NCI-H524 treated with DMSO at 0.1 percent for 48 hours (cell line): ENCODE measurements around the gene GALNT16.

Source experiments
- DNase-seq: peaks from one replicate; lab custom pipeline; 2025; lab: John Stamatoyannopoulos, UW

Gene GALNT16

GRCh38 chr14:69337984-69338383 lies 78.0 kb downstream of the GALNT16 start:
- DNase-seq = no peak

GRCh38 chr14:69339426-69339825 lies 79.5 kb downstream of the GALNT16 start:
- DNase-seq = no peak

GRCh38 chr14:69342928-69343525 lies 83.1 kb downstream of the GALNT16 start:
- no peak for DNase-seq

GRCh38 chr14:69344171-69344570 lies 84.2 kb downstream of the GALNT16 start:
- no peak for DNase-seq

GRCh38 chr14:69345402-69345801 lies 85.4 kb downstream of the GALNT16 start:
- DNase-seq = no peak

GRCh38 chr14:69346710-69347109 lies 86.8 kb downstream of the GALNT16 start:
- no peak for DNase-seq

GRCh38 chr14:69349091-69349777 lies 89.3 kb downstream of the GALNT16 start:
- no peak for DNase-seq

GRCh38 chr14:69350892-69351291 lies 90.9 kb downstream of the GALNT16 start:
- no peak for DNase-seq

GRCh38 chr14:69351385-69351784 lies 91.4 kb downstream of the GALNT16 start:
- DNase-seq = no peak

GRCh38 chr14:69351911-69352310 lies 92.0 kb downstream of the GALNT16 start:
- no peak for DNase-seq

- DNase-seq = no peak
Measured at GRCh38 chr14:69353168-69353567, 93.2 kb downstream of the GALNT16 start.

- no peak for DNase-seq
Measured at GRCh38 chr14:69354383-69355153, 94.6 kb downstream of the GALNT16 start.

GRCh38 chr14:69355154-69355597 lies 95.2 kb downstream of the GALNT16 start:
- DNase-seq = no peak

GRCh38 chr14:69355607-69356281 lies 95.8 kb downstream of the GALNT16 start:
- DNase-seq = no peak

GRCh38 chr14:69356903-69357543 lies 97.1 kb downstream of the GALNT16 start:
- DNase-seq = no peak

- no peak for DNase-seq
Measured at GRCh38 chr14:69357544-69358200, 97.7 kb downstream of the GALNT16 start.

- no peak for DNase-seq
Measured at GRCh38 chr14:69358233-69358963, 98.4 kb downstream of the GALNT16 start.

- DNase-seq = no peak
Measured at GRCh38 chr14:69358966-69359365, 99.0 kb downstream of the GALNT16 start.

- no peak for DNase-seq
Measured at GRCh38 chr14:69360438-69361108, 100.6 kb downstream of the GALNT16 start.

- DNase-seq = no peak
Measured at GRCh38 chr14:69363055-69363454, 103.1 kb downstream of the GALNT16 start.
